Lower leg skin (tissue), 4 donors: ENCODE measurements around the gene MAN1C1. TPM values are rescaled to one million over a fixed set of nuclear protein-coding genes. Genes with fewer than 3 reads are reported as not detected.

Experiments used
- DNase-seq, 2 donors: peaks; one replicate each; pipeline ENCODE4 v3.0.0-alpha.2; 2019; ENCODE audit warnings: low spot score in 2 of 2
- H3K4me3 ChIP-seq: fragments of 200-600 bp; sonication (generic); 2 replicates; pipeline ENCODE4 v1.5.1; 2017; ENCODE audit warnings: mild to moderate bottlenecking, low read depth; ENCODE audit not compliant: poor library complexity, severe bottlenecking
- POLR2A ChIP-seq, 2 donors: fragments of 450-650 bp; IDR thresholded peaks; one replicate each; pipeline ENCODE4 v1.6.1; 2016 to 2017; ENCODE audit warnings: antibody characterized with exemption in 2 of 2, mild to moderate bottlenecking in 1 of 2, moderate library complexity in 1 of 2
- whole genome bisulfite sequencing, 2 donors: methylation state at CpG; one replicate each; pipeline ENCODE4 v1.1.5; 2018; 5-methylcytosine and 5-hydroxymethylcytosine counted together
- intact Hi-C: fragments of 100-400 bp; cut with DNase I; formaldehyde crosslinking; loops from one replicate; pipeline ENCODE4 v1.15.0; 2023; ENCODE audit warnings: low total_unique reads
- total RNA-seq, 4 donors: library from RNA; depleted of rRNA; stranded (reverse); fragments of >200 nt; gene quantifications; one replicate each; pipeline ENCODE4 v1.1.0, GENCODE V29; 2016
- TF ChIP-seq, protein P1 (sequence below), 3 donors: fragments of 450-650 bp; IDR thresholded peaks; one replicate each; pipeline ENCODE4 v1.5.1; 2016; ENCODE audit warnings: antibody characterized with exemption in 3 of 3, mild to moderate bottlenecking in 3 of 3, moderate library complexity in 2 of 3

The MAN1C1 gene
- total RNA-seq, 4 donors from 2014 or later: 5.9 to 7.3 (median 6.6) TPM

DNA sequence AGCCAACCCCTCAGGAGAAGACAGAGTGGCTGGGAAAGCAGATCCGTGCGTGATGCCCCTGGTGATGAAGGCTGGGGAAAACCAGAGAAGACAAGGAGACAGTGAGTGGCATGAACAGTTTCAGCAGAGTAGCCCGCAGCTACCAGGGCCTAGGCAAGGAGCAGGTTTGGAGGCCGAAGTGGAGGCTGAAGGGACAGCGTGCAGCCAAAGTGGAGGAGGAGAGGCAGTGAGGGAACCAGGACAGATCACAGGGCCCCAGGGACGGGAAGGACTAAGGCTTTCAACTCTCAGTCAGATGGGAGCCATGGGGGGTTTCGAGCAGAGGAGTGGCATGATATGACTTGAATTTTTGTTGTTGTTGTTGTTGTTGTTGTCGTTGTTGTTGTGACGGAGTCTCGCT is 123.5 kb downstream of the MAN1C1 start:
- TF ChIP-seq, protein P1, sequence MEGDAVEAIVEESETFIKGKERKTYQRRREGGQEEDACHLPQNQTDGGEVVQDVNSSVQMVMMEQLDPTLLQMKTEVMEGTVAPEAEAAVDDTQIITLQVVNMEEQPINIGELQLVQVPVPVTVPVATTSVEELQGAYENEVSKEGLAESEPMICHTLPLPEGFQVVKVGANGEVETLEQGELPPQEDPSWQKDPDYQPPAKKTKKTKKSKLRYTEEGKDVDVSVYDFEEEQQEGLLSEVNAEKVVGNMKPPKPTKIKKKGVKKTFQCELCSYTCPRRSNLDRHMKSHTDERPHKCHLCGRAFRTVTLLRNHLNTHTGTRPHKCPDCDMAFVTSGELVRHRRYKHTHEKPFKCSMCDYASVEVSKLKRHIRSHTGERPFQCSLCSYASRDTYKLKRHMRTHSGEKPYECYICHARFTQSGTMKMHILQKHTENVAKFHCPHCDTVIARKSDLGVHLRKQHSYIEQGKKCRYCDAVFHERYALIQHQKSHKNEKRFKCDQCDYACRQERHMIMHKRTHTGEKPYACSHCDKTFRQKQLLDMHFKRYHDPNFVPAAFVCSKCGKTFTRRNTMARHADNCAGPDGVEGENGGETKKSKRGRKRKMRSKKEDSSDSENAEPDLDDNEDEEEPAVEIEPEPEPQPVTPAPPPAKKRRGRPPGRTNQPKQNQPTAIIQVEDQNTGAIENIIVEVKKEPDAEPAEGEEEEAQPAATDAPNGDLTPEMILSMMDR (IDR thresholded peaks at IDR 0.05): no peak
- TF ChIP-seq POLR2A (IDR thresholded peaks at IDR 0.05): no peak
- 93 to 95% methylated on average over 10 of the region's 10 CpGs for WGBS, 2 donors
- H3K4me3 ChIP-seq: no peak overlapping the region
- intact Hi-C loops: loop anchor here (5.0 to 10.0 kb wide), 2 partner anchors 55 to 133 kb away; no protein-coding TSS in a partner anchor
- DNase-seq: no peak

DNA sequence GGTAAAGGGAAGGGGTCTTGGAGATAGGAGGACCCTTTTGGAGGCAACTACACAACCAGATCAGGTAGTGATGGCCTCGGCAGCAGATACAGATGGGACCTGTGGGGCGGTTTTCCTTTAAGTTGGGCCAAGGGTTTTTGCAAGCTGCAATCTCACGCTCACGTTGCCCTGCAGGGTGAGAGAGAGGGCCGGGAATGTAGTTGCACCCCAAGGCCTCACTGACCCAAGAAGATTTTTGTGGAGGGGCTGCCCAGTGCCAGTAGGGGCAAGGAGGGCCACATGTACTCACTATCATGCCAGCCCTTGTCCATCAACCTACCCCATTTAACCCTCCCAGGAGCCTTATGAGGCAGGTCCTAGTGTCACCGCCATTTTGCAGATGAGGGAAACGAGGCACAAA is 125.7 kb downstream of the MAN1C1 start:
- H3K4me3 ChIP-seq: no peak overlapping the region
- TF ChIP-seq, protein P1 (IDR thresholded peaks at IDR 0.05): no peak
- TF ChIP-seq POLR2A (IDR thresholded peaks at IDR 0.05): no peak
- 86 to 95% methylated on average over 7 of the region's 7 CpGs for WGBS, 2 donors
- DNase-seq: no peak
- intact Hi-C loops: loop anchor here (5.0 to 10.0 kb wide), 2 partner anchors 52 to 135 kb away; no protein-coding TSS in a partner anchor

DNA sequence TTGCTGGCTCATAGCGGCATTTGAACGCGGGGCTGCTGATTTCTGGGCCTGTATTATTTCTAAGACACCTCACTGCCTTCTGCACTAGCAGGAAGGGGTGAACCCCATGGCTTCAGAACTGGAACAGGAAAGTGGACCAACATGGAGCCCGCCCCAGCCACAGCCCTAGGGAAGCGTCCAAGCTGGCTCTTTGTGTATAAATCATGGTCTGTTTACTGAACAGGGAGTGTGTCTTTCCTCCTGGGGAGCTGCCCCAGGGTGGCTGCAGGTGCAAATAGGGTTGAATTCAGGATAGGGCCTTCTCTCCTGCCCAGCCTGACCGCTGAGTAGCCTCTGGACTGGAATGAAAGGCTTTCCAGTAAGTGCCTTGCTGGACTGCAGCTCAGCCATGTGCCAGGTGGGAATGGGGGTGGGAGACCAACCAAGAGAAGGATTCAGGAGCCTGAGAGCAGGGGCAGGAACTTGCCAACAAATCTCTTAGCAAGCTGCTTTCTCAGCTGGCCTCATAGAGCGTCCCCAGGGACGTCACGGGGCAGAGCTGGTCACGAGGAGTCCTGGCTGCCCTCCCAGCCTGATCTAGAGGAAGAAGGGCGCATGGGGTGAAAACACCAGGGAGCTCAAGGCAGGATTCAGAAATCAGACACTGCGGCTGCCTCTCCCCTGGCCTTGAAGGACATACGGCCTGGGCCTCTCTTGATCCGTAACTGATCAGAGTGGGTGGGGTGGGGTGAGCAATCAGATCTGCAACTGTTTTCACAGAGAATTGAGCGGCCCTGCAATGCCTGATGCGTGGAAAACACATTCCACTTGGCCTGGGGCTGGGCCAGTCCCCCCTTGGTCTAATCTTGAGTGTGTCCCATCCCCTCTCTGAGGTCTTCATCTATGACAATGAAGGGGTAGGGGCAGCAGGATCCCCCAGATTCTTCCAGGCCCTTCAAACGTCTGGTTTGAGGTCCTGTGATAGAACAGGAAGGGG is 126.9 kb downstream of the MAN1C1 start:
- intact Hi-C loops: loop anchor here (5.0 to 10.0 kb wide), 2 partner anchors 51 to 136 kb away; no protein-coding TSS in a partner anchor
- no peak overlapping the region for H3K4me3 ChIP-seq
- whole genome bisulfite sequencing, 2 donors: 42 to 60% methylated on average over 17 of the region's 17 CpGs
- DNase-seq: peak; percentile 87 to 98
- TF ChIP-seq, protein P1 (IDR thresholded peaks at IDR 0.05): no peak
- TF ChIP-seq POLR2A (IDR thresholded peaks at IDR 0.05): no peak

DNA sequence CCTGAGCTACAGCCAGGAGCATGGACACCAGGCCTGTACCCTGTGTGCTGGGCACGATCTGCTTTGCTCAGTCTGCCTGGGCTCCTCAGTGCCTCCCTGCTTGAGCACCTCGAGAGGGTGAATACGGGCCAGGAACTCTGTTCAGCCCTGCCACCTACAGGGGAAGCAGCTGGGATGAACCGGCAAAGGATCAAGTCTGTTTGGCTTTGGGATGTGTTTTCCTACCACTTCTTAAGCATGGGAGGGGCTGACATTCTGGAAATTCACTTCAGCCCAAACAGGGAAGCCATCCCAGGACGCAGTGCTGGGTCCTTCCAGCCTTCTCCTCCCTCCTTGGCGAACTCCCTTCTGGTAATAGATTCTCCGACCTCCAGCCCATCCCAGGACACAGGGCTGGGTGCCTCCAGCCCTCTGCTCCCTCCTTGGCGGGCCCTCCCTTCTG is 127.6 kb downstream of the MAN1C1 start:
- TF ChIP-seq POLR2A (IDR thresholded peaks at IDR 0.05): no peak
- TF ChIP-seq, protein P1 (IDR thresholded peaks at IDR 0.05): no peak
- peak; percentile 69 to 93 for DNase-seq

DNA sequence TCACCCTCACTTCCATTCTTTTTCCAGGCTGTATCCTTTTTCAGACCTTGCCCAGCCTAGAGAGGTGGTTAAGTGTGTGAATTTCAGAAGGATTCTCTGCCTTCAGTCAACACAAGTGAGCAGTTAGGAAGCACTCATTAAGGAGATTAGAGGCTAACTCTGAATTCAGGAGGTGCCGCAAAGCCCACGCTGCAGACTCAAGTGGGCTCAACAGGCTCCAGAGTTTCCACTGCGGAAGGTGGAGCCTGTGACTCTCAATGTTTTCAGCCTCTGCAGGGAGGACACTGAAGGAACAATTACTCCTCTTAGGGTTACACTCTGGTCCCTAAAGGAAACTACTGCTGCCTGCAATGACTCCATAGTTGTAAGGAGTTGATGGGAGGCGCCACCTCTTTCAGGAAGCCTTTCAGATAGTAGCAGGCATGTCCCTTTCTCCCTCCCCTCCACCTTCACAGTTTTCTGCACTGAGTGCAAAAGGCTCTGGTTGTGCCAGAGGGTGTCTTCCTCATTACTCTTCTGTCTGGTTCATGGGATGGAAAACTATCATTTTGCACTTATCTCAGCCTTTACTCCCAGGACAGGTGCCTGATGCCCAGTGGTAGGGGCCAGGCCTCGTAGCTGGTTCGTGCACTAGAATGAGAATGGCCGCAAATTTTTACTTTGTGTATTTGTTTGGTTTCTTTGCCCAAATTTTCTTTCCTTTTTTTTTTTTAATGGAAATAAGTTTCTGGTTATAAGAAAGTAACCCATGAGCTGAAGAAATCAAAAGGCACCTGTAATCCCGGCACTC is 128.2 kb downstream of the MAN1C1 start:
- DNase-seq: no peak
- TF ChIP-seq, protein P1 (IDR thresholded peaks at IDR 0.05): no peak
- no peak for TF ChIP-seq POLR2A (IDR thresholded peaks at IDR 0.05)
- intact Hi-C loops: loop anchor here (5.0 to 10.0 kb wide), 2 partner anchors 50 to 138 kb away; no protein-coding TSS in a partner anchor
- 86 to 88% methylated on average over 8 of the region's 8 CpGs for WGBS, 2 donors
- H3K4me3 ChIP-seq: no peak overlapping the region

More for the DNA sequence above, 127.6 kb downstream of the MAN1C1 start:
- intact Hi-C loops: loop anchor here (5.0 to 10.0 kb wide), 2 partner anchors 51 to 137 kb away; no protein-coding TSS in a partner anchor
- WGBS, 2 donors: 15 to 26% methylated on average over 7 to 8 of the region's 8 CpGs
- no peak overlapping the region for H3K4me3 ChIP-seq
